ENCODE results near the gene SESTD1.
A peak's percentile ranks its signal among the peaks of the same experiment; 100 is the strongest.

The SESTD1 gene

GRCh38 chr2:179264368-179265081 lies at the start of gene SESTD1:
SESTD1 (minus strand) TSS chr2:179264832; CDS start chr2:179191841, 72,991 bp downstream.
- no peaks in the 10 kb centered on the region for H3K9me3 ChIP-seq (ENCODE audit: low read length)
- no peaks in the 10 kb centered on the region for H3K36me3 ChIP-seq (ENCODE audit: insufficient read depth, low read length)
- peak within 1 kb of the TSS; percentile 89 for H3K27ac ChIP-seq (ENCODE audit: low read depth, low read length)
- H3K4me1 ChIP-seq (ENCODE audit: insufficient read depth, low read length): peaks cover 35% of the 10 kb centered on the region
- H3K9ac ChIP-seq (ENCODE audit: low read length): peak within 1 kb of the TSS; percentile 58
- no peaks in the 10 kb centered on the region for H3K27me3 ChIP-seq (ENCODE audit: control insufficient read depth in 1 of 2, insufficient read depth in 2 of 2, low read length in 2 of 2)
- peak within 1 kb of the TSS; percentile 87 to 100 for H3K4me3 ChIP-seq (ENCODE audit: low read depth in 1 of 2, low read length in 2 of 2)

GRCh38 chr2:179313057-179313456 lies 48.4 kb upstream of the SESTD1 start:
- no peaks in the 10 kb centered on the region for H3K36me3 ChIP-seq (ENCODE audit: insufficient read depth, low read length)
- H3K9ac ChIP-seq (ENCODE audit: low read length): no peak overlapping the region
- no peak overlapping the region for H3K4me3 ChIP-seq (ENCODE audit: low read depth in 1 of 2, low read length in 2 of 2)
- H3K9me3 ChIP-seq (ENCODE audit: low read length): no peaks in the 10 kb centered on the region
- no peaks in the 10 kb centered on the region for H3K4me1 ChIP-seq (ENCODE audit: insufficient read depth, low read length)
- H3K27me3 ChIP-seq (ENCODE audit: control insufficient read depth in 1 of 2, insufficient read depth in 2 of 2, low read length in 2 of 2): no peaks in the 10 kb centered on the region
- H3K27ac ChIP-seq (ENCODE audit: low read depth, low read length): no peak overlapping the region

GRCh38 chr2:179311101-179311500 lies 46.5 kb upstream of the SESTD1 start:
- Histone ChIP-seq H3K36me3 (ENCODE audit: insufficient read depth, low read length) (no peaks in the 10 kb centered on the region), H3K4me3 (ENCODE audit: low read depth in 1 of 2, low read length in 2 of 2) (no peak overlapping the region), H3K27ac (ENCODE audit: low read depth, low read length) (no peak overlapping the region), H3K9ac (ENCODE audit: low read length) (no peak overlapping the region), H3K9me3 (ENCODE audit: low read length) (no peaks in the 10 kb centered on the region), H3K4me1 (ENCODE audit: insufficient read depth, low read length) (no peaks in the 10 kb centered on the region), H3K27me3 (ENCODE audit: control insufficient read depth in 1 of 2, insufficient read depth in 2 of 2, low read length in 2 of 2) (no peaks in the 10 kb centered on the region)

GRCh38 chr2:179307616-179308371 lies 43.2 kb upstream of the SESTD1 start:
- Histone ChIP-seq H3K4me3 (ENCODE audit: low read depth in 1 of 2, low read length in 2 of 2) (no peak overlapping the region), H3K9ac (ENCODE audit: low read length) (no peak overlapping the region), H3K9me3 (ENCODE audit: low read length) (no peaks in the 10 kb centered on the region), H3K36me3 (ENCODE audit: insufficient read depth, low read length) (no peaks in the 10 kb centered on the region), H3K27ac (ENCODE audit: low read depth, low read length) (no peak overlapping the region), H3K4me1 (ENCODE audit: insufficient read depth, low read length) (no peaks in the 10 kb centered on the region), H3K27me3 (ENCODE audit: control insufficient read depth in 1 of 2, insufficient read depth in 2 of 2, low read length in 2 of 2) (no peaks in the 10 kb centered on the region)

- no peak overlapping the region for H3K9ac ChIP-seq (ENCODE audit: low read length)
- no peaks in the 10 kb centered on the region for H3K4me1 ChIP-seq (ENCODE audit: insufficient read depth, low read length)
- H3K27me3 ChIP-seq (ENCODE audit: control insufficient read depth in 1 of 2, insufficient read depth in 2 of 2, low read length in 2 of 2): no peaks in the 10 kb centered on the region
- no peak overlapping the region for H3K4me3 ChIP-seq (ENCODE audit: low read depth in 1 of 2, low read length in 2 of 2)
- no peaks in the 10 kb centered on the region for H3K9me3 ChIP-seq (ENCODE audit: low read length)
- H3K36me3 ChIP-seq (ENCODE audit: insufficient read depth, low read length): no peaks in the 10 kb centered on the region
- H3K27ac ChIP-seq (ENCODE audit: low read depth, low read length): no peak overlapping the region
Measured at GRCh38 chr2:179305125-179305524, 40.5 kb upstream of the SESTD1 start.

- no peaks in the 10 kb centered on the region for H3K9me3 ChIP-seq (ENCODE audit: low read length)
- no peak overlapping the region for H3K27ac ChIP-seq (ENCODE audit: low read depth, low read length)
- H3K36me3 ChIP-seq (ENCODE audit: insufficient read depth, low read length): no peaks in the 10 kb centered on the region
- H3K9ac ChIP-seq (ENCODE audit: low read length): no peak overlapping the region
- H3K27me3 ChIP-seq (ENCODE audit: control insufficient read depth in 1 of 2, insufficient read depth in 2 of 2, low read length in 2 of 2): no peaks in the 10 kb centered on the region
- H3K4me3 ChIP-seq (ENCODE audit: low read depth in 1 of 2, low read length in 2 of 2): no peak overlapping the region
- no peaks in the 10 kb centered on the region for H3K4me1 ChIP-seq (ENCODE audit: insufficient read depth, low read length)
Measured at GRCh38 chr2:179304424-179304823, 39.8 kb upstream of the SESTD1 start.

- H3K36me3 ChIP-seq (ENCODE audit: insufficient read depth, low read length): no peaks in the 10 kb centered on the region
- H3K27ac ChIP-seq (ENCODE audit: low read depth, low read length): no peak overlapping the region
- no peak overlapping the region for H3K4me3 ChIP-seq (ENCODE audit: low read depth in 1 of 2, low read length in 2 of 2)
- no peak overlapping the region for H3K9ac ChIP-seq (ENCODE audit: low read length)
- no peaks in the 10 kb centered on the region for H3K27me3 ChIP-seq (ENCODE audit: control insufficient read depth in 1 of 2, insufficient read depth in 2 of 2, low read length in 2 of 2)
- H3K9me3 ChIP-seq (ENCODE audit: low read length): no peaks in the 10 kb centered on the region
- no peaks in the 10 kb centered on the region for H3K4me1 ChIP-seq (ENCODE audit: insufficient read depth, low read length)
Measured at GRCh38 chr2:179302764-179303571, 38.3 kb upstream of the SESTD1 start.

GRCh38 chr2:179302149-179302548 lies 37.5 kb upstream of the SESTD1 start:
- H3K4me3 ChIP-seq (ENCODE audit: low read depth in 1 of 2, low read length in 2 of 2): no peak overlapping the region
- H3K4me1 ChIP-seq (ENCODE audit: insufficient read depth, low read length): no peaks in the 10 kb centered on the region
- H3K36me3 ChIP-seq (ENCODE audit: insufficient read depth, low read length): no peaks in the 10 kb centered on the region
- H3K9ac ChIP-seq (ENCODE audit: low read length): no peak overlapping the region
- no peaks in the 10 kb centered on the region for H3K9me3 ChIP-seq (ENCODE audit: low read length)
- no peaks in the 10 kb centered on the region for H3K27me3 ChIP-seq (ENCODE audit: control insufficient read depth in 1 of 2, insufficient read depth in 2 of 2, low read length in 2 of 2)
- H3K27ac ChIP-seq (ENCODE audit: low read depth, low read length): no peak overlapping the region

GRCh38 chr2:179298666-179299065 lies 34.0 kb upstream of the SESTD1 start:
- no peak overlapping the region for H3K4me3 ChIP-seq (ENCODE audit: low read depth in 1 of 2, low read length in 2 of 2)
- H3K36me3 ChIP-seq (ENCODE audit: insufficient read depth, low read length): no peaks in the 10 kb centered on the region
- H3K27ac ChIP-seq (ENCODE audit: low read depth, low read length): no peak overlapping the region
- no peaks in the 10 kb centered on the region for H3K27me3 ChIP-seq (ENCODE audit: control insufficient read depth in 1 of 2, insufficient read depth in 2 of 2, low read length in 2 of 2)
- no peak overlapping the region for H3K9ac ChIP-seq (ENCODE audit: low read length)
- H3K4me1 ChIP-seq (ENCODE audit: insufficient read depth, low read length): no peaks in the 10 kb centered on the region
- H3K9me3 ChIP-seq (ENCODE audit: low read length): no peaks in the 10 kb centered on the region

GRCh38 chr2:179297927-179298326 lies 33.3 kb upstream of the SESTD1 start:
- H3K4me3 ChIP-seq (ENCODE audit: low read depth in 1 of 2, low read length in 2 of 2): no peak overlapping the region
- H3K4me1 ChIP-seq (ENCODE audit: insufficient read depth, low read length): no peaks in the 10 kb centered on the region
- H3K27me3 ChIP-seq (ENCODE audit: control insufficient read depth in 1 of 2, insufficient read depth in 2 of 2, low read length in 2 of 2): no peaks in the 10 kb centered on the region
- no peaks in the 10 kb centered on the region for H3K9me3 ChIP-seq (ENCODE audit: low read length)
- H3K9ac ChIP-seq (ENCODE audit: low read length): no peak overlapping the region
- H3K27ac ChIP-seq (ENCODE audit: low read depth, low read length): no peak overlapping the region
- H3K36me3 ChIP-seq (ENCODE audit: insufficient read depth, low read length): no peaks in the 10 kb centered on the region

GRCh38 chr2:179290329-179290728 lies 25.7 kb upstream of the SESTD1 start:
- H3K9ac ChIP-seq (ENCODE audit: low read length): no peak overlapping the region
- H3K4me3 ChIP-seq (ENCODE audit: low read depth in 1 of 2, low read length in 2 of 2): no peak overlapping the region
- H3K36me3 ChIP-seq (ENCODE audit: insufficient read depth, low read length): no peaks in the 10 kb centered on the region
- H3K27me3 ChIP-seq (ENCODE audit: control insufficient read depth in 1 of 2, insufficient read depth in 2 of 2, low read length in 2 of 2): no peaks in the 10 kb centered on the region
- no peaks in the 10 kb centered on the region for H3K4me1 ChIP-seq (ENCODE audit: insufficient read depth, low read length)
- H3K9me3 ChIP-seq (ENCODE audit: low read length): no peaks in the 10 kb centered on the region
- H3K27ac ChIP-seq (ENCODE audit: low read depth, low read length): no peak overlapping the region
